ENCODE measurements around the gene NNT. TPM values are rescaled to one million over a fixed set of nuclear protein-coding genes. Genes with fewer than 3 reads are reported as not detected.

Gene NNT
- polyA plus RNA-seq, 1 donor, result 50.7 TPM

DNA sequence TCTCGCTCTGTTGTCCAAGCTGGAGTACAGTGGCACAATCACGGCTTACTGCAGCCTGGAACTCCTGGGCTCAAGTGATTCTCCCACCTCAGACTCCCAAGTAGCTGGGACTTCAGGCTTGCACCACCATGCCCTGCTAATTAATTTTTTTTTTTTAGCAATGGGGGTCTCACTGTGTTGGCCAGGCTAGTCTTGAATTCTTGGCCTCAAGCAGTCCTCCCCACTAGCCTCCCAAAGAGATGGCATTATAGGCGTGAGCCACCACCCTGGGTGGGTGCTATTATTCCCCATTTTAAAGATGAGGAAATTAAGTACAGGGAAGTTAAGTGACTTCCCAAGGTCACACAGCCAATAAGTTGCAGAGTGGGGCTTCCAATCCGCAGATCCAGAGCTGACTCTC is 1.7 kb downstream of the NNT start:
- DNase-seq, result no peak
- Histone ChIP-seq H3K27ac (ENCODE audit: low read length) (no peak overlapping the region), H3K4me1 (ENCODE audit: control insufficient read depth, insufficient read depth, low read length) (peaks cover 3% of the 10 kb centered on the region), H3K27me3 (ENCODE audit: control insufficient read depth, insufficient read depth, low read length) (no peaks in the 10 kb centered on the region), H3K36me3 (ENCODE audit: control insufficient read depth, insufficient read depth, low read length) (peaks cover 6% of the 10 kb centered on the region), H3K4me3 (ENCODE audit: low read length) (no peak overlapping the region), H3K9me3 (ENCODE audit: control insufficient read depth, low read depth, low read length) (no peaks in the 10 kb centered on the region)
- WGBS (ENCODE audit: insufficient coverage, low lambda C conversion rate), result 100% methylated on average over 3 of the region's 4 CpGs

DNA sequence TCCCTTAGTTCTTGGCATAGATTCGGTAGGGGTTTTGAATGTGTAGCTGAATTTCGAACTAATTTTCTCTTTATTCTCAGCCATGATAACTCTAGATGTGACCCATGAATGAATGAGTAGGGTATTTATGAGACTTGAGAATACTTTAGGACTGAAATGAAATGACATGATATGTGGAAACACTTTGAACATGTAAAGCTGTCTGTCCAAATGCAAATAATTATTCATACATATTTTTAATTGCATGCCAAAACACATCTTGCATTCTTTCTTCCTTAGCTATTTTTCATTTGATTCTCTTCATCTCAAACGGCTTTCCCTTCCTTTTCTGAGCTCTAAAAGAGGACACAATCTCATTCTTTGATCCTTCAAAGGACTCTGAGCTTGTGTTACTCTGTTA is 3.4 kb downstream of the NNT start:
- Histone ChIP-seq H3K9me3 (ENCODE audit: control insufficient read depth, low read depth, low read length) (no peaks in the 10 kb centered on the region), H3K27ac (ENCODE audit: low read length) (no peak overlapping the region), H3K36me3 (ENCODE audit: control insufficient read depth, insufficient read depth, low read length) (peaks cover 18% of the 10 kb centered on the region), H3K4me1 (ENCODE audit: control insufficient read depth, insufficient read depth, low read length) (peaks cover 3% of the 10 kb centered on the region), H3K27me3 (ENCODE audit: control insufficient read depth, insufficient read depth, low read length) (no peaks in the 10 kb centered on the region), H3K4me3 (ENCODE audit: low read length) (no peak overlapping the region)
- no peak for DNase-seq
- WGBS (ENCODE audit: insufficient coverage, low lambda C conversion rate), result 93% methylated on average over 3 of the region's 3 CpGs

DNA sequence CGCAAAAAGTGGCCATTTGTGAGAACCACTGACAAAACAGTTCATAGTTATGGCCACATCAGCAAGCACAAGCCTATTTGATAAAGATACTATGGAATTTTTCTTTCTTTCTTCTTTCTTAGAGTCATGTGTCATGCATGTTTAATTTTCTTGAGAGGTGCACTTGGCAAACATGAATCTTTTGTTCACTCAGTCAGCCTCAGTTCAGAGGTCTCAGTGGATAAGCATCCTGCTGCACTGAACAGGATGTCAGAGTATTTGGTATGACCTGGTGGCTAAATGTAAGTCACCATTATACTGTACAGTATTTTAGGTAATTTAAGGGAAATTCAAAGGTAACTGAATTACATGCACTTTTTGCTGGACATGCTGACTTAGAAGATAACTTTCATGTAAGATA is 5.4 kb downstream of the NNT start:
- Histone ChIP-seq H3K27me3 (ENCODE audit: control insufficient read depth, insufficient read depth, low read length) (no peaks in the 10 kb centered on the region), H3K4me3 (ENCODE audit: low read length) (no peak overlapping the region), H3K36me3 (ENCODE audit: control insufficient read depth, insufficient read depth, low read length) (peaks cover 32% of the 10 kb centered on the region), H3K9me3 (ENCODE audit: control insufficient read depth, low read depth, low read length) (no peaks in the 10 kb centered on the region), H3K27ac (ENCODE audit: low read length) (no peak overlapping the region), H3K4me1 (ENCODE audit: control insufficient read depth, insufficient read depth, low read length) (no peaks in the 10 kb centered on the region)
- no CpG with 5 or more reads among the region's 1 CpG for WGBS (ENCODE audit: insufficient coverage, low lambda C conversion rate)
- no peak for DNase-seq

- DNase-seq, result no peak
- Histone ChIP-seq H3K9me3 (ENCODE audit: control insufficient read depth, low read depth, low read length) (no peaks in the 10 kb centered on the region), H3K27me3 (ENCODE audit: control insufficient read depth, insufficient read depth, low read length) (no peaks in the 10 kb centered on the region), H3K36me3 (ENCODE audit: control insufficient read depth, insufficient read depth, low read length) (peaks cover 37% of the 10 kb centered on the region), H3K4me3 (ENCODE audit: low read length) (no peak overlapping the region), H3K4me1 (ENCODE audit: control insufficient read depth, insufficient read depth, low read length) (no peaks in the 10 kb centered on the region), H3K27ac (ENCODE audit: low read length) (no peak overlapping the region)
- WGBS (ENCODE audit: insufficient coverage, low lambda C conversion rate), result 50% methylated on average over 1 of the region's 1 CpG
Observed at GRCh38 chr5:43609752-43610151, 6.8 kb downstream of the NNT start.

- Histone ChIP-seq H3K27me3 (ENCODE audit: control insufficient read depth, insufficient read depth, low read length) (no peaks in the 10 kb centered on the region), H3K4me3 (ENCODE audit: low read length) (no peak overlapping the region), H3K27ac (ENCODE audit: low read length) (no peak overlapping the region), H3K9me3 (ENCODE audit: control insufficient read depth, low read depth, low read length) (no peaks in the 10 kb centered on the region), H3K36me3 (ENCODE audit: control insufficient read depth, insufficient read depth, low read length) (peaks cover 48% of the 10 kb centered on the region), H3K4me1 (ENCODE audit: control insufficient read depth, insufficient read depth, low read length) (no peaks in the 10 kb centered on the region)
- WGBS (ENCODE audit: insufficient coverage, low lambda C conversion rate), result 100% methylated on average over 1 of the region's 4 CpGs
- no peak for DNase-seq
Observed at GRCh38 chr5:43613370-43613769, 10.4 kb downstream of the NNT start.

DNA sequence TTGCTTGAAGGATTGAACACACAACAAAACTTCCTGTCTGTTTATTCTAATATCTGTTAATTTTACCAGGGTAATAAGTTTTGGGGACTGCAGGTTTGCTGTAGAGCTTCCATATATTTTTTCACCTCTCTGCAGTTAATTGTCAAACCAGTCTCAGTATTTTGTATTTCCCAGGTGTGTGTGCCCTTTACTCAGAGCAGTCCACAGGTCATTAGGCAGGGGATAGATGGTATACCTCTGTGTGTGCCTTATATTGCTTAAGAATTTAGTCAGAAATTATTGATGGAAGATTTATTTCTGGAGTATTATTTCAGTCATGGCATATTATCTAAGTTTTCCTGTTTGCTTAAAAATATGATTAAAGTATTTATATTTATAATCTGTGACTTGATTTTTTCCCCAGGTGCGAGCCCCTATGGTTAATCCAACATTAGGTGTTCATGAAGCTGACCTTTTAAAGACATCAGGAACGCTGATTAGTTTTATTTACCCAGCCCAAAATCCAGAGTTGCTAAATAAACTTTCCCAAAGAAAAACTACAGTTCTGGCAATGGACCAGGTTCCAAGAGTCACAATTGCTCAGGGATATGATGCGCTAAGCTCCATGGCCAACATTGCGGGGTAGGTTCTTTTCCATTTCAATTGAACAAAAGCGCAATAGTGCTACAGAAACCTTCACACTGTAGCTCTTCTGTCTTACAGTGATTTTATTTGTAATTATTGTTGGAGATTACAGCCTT is 12.6 kb downstream of the NNT start:
- DNase-seq, result no peak
- 100% methylated on average over 2 of the region's 5 CpGs for WGBS (ENCODE audit: insufficient coverage, low lambda C conversion rate)
- no peaks in the 10 kb centered on the region for H3K27me3 ChIP-seq (ENCODE audit: control insufficient read depth, insufficient read depth, low read length)
- H3K36me3 ChIP-seq (ENCODE audit: control insufficient read depth, insufficient read depth, low read length), result peaks cover 41% of the 10 kb centered on the region
- no peak overlapping the region for H3K4me3 ChIP-seq (ENCODE audit: low read length)
- no peaks in the 10 kb centered on the region for H3K4me1 ChIP-seq (ENCODE audit: control insufficient read depth, insufficient read depth, low read length)
- H3K27ac ChIP-seq (ENCODE audit: low read length), result no peak overlapping the region
- no peaks in the 10 kb centered on the region for H3K9me3 ChIP-seq (ENCODE audit: control insufficient read depth, low read depth, low read length)

GRCh38 chr5:43616535-43616934 is 13.6 kb downstream of the NNT start:
- no peaks in the 10 kb centered on the region for H3K4me1 ChIP-seq (ENCODE audit: control insufficient read depth, insufficient read depth, low read length)
- no peaks in the 10 kb centered on the region for H3K9me3 ChIP-seq (ENCODE audit: control insufficient read depth, low read depth, low read length)
- no peaks in the 10 kb centered on the region for H3K27me3 ChIP-seq (ENCODE audit: control insufficient read depth, insufficient read depth, low read length)
- no peak overlapping the region for H3K27ac ChIP-seq (ENCODE audit: low read length)
- no CpG with 5 or more reads among the region's 1 CpG for WGBS (ENCODE audit: insufficient coverage, low lambda C conversion rate)
- H3K4me3 ChIP-seq (ENCODE audit: low read length), result no peak overlapping the region
- peaks cover 38% of the 10 kb centered on the region for H3K36me3 ChIP-seq (ENCODE audit: control insufficient read depth, insufficient read depth, low read length)
- DNase-seq, result no peak

DNA sequence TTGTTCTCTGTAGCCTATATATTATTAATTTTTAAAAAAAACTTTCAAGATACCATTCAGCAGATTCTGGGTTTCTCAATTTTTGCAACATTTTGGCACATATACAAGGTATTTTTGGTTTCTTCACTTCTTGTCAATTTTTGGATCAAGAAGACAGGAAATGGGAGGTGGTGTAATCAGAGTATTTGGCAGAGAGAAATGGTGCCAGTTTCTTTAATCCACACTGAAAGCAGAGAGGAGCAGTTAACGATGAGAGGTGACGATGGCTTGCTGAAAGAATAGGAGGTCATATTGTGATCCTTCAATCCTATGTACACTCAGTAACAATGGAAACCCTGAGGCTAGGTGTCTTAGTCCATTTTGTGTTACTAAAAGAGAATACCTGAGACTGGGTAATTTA is 16.4 kb downstream of the NNT start:
- H3K27ac ChIP-seq (ENCODE audit: low read length), result no peak overlapping the region
- no peaks in the 10 kb centered on the region for H3K9me3 ChIP-seq (ENCODE audit: control insufficient read depth, low read depth, low read length)
- H3K36me3 ChIP-seq (ENCODE audit: control insufficient read depth, insufficient read depth, low read length), result peaks cover 22% of the 10 kb centered on the region

DNA sequence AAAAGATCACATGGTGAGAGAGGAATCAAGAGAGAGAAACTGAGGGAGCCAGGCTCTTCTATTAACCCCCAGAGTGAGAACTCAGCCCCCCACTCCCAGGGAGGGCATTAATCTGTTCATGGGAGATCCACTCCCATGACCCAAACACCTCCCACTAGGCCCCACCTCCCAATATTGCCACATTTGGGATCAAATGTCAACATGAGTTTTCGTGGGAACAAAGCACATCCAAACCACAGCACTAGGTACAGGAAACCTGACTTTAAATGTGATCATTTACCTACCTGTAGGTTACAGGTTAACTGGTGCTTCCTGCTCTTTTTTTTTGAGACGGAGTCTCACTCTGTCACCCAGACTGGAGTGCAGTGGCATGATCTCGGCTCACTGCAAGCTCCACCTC is 16.9 kb downstream of the NNT start:
- Histone ChIP-seq H3K27ac (ENCODE audit: low read length) (no peak overlapping the region), H3K4me1 (ENCODE audit: control insufficient read depth, insufficient read depth, low read length) (no peaks in the 10 kb centered on the region), H3K4me3 (ENCODE audit: low read length) (no peak overlapping the region), H3K36me3 (ENCODE audit: control insufficient read depth, insufficient read depth, low read length) (peaks cover 22% of the 10 kb centered on the region), H3K9me3 (ENCODE audit: control insufficient read depth, low read depth, low read length) (no peaks in the 10 kb centered on the region), H3K27me3 (ENCODE audit: control insufficient read depth, insufficient read depth, low read length) (no peaks in the 10 kb centered on the region)
- WGBS (ENCODE audit: insufficient coverage, low lambda C conversion rate), result no CpG with 5 or more reads among the region's 3 CpGs
- no peak for DNase-seq

More for the DNA sequence above, 16.4 kb downstream of the NNT start:
- no peak for DNase-seq
- H3K4me3 ChIP-seq (ENCODE audit: low read length), result no peak overlapping the region
- no peaks in the 10 kb centered on the region for H3K4me1 ChIP-seq (ENCODE audit: control insufficient read depth, insufficient read depth, low read length)
- H3K27me3 ChIP-seq (ENCODE audit: control insufficient read depth, insufficient read depth, low read length), result no peaks in the 10 kb centered on the region
- 100% methylated on average over 1 of the region's 2 CpGs for WGBS (ENCODE audit: insufficient coverage, low lambda C conversion rate)

GRCh38 chr5:43620944-43621505 is 18.0 kb downstream of the NNT start:
- Histone ChIP-seq H3K4me3 (ENCODE audit: low read length) (no peak overlapping the region), H3K27me3 (ENCODE audit: control insufficient read depth, insufficient read depth, low read length) (no peaks in the 10 kb centered on the region), H3K36me3 (ENCODE audit: control insufficient read depth, insufficient read depth, low read length) (peaks cover 19% of the 10 kb centered on the region), H3K4me1 (ENCODE audit: control insufficient read depth, insufficient read depth, low read length) (no peaks in the 10 kb centered on the region), H3K9me3 (ENCODE audit: control insufficient read depth, low read depth, low read length) (no peaks in the 10 kb centered on the region), H3K27ac (ENCODE audit: low read length) (no peak overlapping the region)
- DNase-seq, result no peak
- no CpG with 5 or more reads among the region's 4 CpGs for WGBS (ENCODE audit: insufficient coverage, low lambda C conversion rate)

DNA sequence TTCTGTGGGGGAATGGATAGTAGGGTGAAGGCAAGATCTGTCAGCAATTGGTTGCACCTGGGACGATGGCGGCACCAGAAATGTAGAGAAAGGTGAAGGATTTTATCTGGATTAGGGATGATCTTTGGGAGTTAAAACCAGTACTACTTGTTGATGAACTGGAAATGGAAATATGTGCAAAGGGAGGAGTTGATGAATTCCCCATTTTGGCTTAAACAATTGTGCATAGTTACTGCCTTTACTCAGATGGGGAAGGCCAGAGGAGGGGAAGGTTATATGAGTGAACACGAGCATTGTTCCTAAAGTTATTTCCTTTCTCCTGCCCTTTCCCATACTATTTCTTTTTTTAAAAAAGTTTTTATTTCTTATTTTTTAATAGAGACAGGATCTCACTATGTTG is 19.1 kb downstream of the NNT start:
- Histone ChIP-seq H3K27me3 (ENCODE audit: control insufficient read depth, insufficient read depth, low read length) (no peaks in the 10 kb centered on the region), H3K9me3 (ENCODE audit: control insufficient read depth, low read depth, low read length) (no peaks in the 10 kb centered on the region), H3K36me3 (ENCODE audit: control insufficient read depth, insufficient read depth, low read length) (peaks cover 14% of the 10 kb centered on the region), H3K4me3 (ENCODE audit: low read length) (no peak overlapping the region), H3K27ac (ENCODE audit: low read length) (no peak overlapping the region), H3K4me1 (ENCODE audit: control insufficient read depth, insufficient read depth, low read length) (no peaks in the 10 kb centered on the region)
- DNase-seq, result no peak
- WGBS (ENCODE audit: insufficient coverage, low lambda C conversion rate), result 100% methylated on average over 1 of the region's 3 CpGs

Measured in large intestine (tissue), 3 donors.